GM18511 (cell line): ENCODE measurements around the gene NDEL1.

ENCODE experiments used
- ATAC-seq: cut with Tn5 transposase; IDR thresholded peaks from one replicate; pipeline ENCODE4 v1.9.1; 2021; ENCODE audit warnings: mild to moderate bottlenecking, moderate library complexity; ENCODE audit not compliant: unreplicated experiment

Gene NDEL1

DNA sequence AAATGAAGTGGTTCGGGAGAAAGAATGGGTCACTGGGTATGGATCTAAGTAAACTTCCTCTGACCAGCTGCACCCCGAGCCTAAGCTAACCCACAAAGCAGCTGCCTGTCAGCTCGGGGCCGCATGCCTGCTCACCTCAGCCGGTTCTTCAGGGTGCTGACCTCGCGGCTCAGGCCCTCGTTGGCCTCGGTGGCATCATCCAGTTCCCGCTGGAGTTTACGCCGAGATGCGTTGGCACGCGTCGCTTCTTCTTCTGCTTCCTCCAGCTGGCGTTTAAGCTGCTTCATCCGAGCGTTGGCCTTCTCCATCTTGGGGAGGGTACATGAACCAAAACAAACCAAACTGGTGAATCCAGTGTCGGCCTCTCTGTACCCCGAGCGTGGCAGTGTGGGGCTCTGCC, 41.1 kb downstream of the NDEL1 start:
- no peak for ATAC-seq

DNA sequence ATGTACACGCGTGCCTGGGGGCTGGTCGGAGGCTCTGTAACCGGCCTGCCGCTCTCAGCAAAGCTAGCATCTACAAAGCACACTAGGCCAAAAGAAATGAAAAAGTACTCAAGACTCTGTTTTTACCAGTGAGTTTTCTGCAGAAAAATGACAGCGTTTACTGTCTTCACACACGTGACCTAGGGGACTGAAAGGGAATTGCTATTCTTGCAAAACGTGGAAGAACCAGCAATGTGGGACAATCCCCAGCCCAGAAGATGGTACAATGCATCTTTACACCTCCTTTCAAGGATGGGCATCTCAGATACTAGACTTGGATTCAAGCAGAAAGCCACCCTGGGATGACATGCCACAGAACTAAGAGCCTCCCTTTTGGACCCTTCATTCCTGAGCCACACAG, 41.5 kb downstream of the NDEL1 start:
- ATAC-seq: no peak

- ATAC-seq: no peak
These were observed 42.2 kb downstream of the NDEL1 start for GRCh38 chr17:8477715-8478441.

DNA sequence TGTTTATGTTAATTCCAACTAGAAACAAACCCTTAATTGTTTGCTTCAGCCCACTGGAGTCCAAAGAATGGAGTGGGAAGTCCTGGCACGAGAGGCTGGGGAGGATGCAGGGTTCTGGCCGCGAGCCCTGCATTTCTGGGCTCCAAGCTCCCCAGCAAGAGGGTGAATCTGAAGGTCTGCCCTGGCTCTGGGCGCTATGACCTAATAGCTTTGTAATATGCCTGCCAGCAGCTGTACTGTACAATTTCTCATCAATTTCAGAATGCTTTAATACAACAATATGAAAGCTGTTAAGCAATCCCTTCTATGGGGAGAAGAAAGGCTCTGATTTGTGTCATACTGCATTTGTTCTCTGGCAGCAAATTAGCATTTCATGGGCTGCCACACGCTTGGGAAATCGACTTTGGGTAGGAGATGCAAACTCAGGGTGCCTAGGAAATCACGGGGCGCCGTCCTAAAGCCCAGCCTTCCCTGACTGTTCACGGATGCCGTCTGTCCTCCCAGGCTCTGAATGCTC, 43.8 kb downstream of the NDEL1 start:
- no peak for ATAC-seq

DNA sequence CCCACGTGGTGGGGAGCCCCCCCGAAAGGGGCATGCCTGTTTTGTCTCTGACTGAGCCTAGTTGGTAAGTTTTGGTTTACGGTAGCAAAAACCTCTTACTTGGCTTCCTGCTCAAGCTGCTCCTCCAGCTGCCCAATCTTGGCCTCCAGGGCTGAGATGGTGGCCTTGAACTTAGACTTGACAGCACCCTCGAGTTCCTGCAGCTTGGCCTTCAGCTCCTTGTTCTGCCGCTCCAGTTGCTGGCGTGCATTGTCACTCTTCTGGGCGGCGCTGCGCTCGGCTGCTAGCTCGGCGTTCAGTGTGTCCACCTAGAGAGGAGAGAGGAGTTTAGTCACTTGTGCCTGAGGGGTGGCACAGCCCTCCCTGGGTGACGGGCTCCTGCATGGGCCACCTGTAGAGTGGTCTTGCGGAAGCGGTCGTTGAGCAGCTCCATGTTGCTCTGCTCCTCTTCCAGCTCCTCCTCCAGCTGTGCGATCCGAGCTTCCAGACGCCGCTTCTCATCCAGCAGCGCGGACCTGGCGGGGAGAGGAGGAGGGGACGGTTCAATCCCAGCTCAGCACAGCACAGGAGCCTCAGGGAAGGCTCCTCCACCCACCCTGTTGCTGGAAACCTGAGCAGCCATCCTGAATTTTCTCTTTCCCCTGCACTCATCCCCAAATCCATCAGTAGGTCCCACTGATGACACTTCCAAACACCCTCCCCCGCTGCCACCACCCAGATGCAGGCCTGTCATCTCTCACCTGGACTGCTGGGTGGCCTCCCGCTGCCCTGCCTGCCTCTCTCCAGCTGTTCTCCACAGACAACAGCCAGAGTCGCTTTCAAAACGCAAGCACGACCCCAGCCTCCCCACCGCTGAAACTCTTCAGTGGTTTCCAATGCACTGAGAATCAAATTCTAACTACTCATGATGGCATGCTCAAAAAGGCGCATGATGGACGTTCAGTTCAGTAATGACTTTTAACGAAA, 44.6 kb downstream of the NDEL1 start:
- ATAC-seq: no peak

GRCh38 chr17:8481089-8481488, 45.4 kb downstream of the NDEL1 start:
- ATAC-seq: no peak

DNA sequence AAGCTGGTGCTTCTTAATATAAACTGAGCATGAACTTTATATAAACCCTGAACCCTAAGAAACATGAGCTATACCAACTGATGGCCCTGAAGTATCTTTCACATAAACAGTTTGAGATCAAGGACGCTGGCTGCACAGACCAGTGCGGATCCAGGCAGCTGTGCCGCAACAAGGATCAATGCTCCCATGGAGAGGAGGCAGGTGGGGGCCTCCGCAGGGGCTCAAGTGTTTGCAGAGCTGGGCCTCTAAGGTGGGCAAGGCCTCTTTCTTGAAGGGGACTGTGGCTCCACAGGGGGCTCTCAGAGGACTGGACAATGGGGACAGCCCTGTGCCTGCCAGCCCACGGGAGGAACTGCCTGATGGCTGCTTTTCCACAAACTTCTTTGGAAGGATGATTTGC, 46.0 kb downstream of the NDEL1 start:
- no peak for ATAC-seq

- no peak for ATAC-seq
These were observed 46.9 kb downstream of the NDEL1 start for GRCh38 chr17:8482546-8482945.

DNA sequence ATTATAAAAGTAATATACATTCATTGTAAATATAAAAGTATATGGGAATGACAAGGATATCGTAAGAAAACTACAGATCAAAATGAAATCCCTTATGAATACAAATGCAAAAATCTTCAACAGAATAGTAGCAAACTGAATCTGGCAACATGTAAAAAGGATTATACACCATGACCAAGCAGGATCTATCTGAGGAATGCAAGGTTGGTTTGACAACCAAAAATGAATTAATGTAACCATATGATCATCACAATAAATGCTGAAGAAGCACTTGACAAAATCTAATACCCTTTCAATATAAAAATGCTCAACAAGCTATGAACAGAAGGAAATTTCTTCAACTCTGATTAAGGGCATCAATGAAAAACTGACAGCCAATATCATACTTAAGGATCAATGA, 48.8 kb downstream of the NDEL1 start:
- no peak for ATAC-seq

DNA sequence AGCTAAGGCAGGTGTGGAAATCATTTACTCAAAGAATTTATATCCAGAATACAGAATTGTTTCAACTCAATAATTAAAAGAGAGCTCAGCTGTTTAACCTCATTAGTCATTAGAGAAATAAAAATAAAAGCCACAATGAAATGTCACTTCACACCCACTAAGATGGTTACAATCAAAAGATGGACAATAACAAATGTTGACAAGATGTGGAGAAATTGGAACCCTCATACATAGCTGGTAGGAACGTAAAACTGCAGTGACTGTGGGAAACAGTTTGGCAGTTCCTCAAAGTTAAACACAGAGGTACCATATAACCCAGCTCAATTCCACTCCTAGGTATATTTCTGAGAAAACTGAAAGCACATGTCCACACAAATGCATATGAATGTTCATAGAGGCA, 49.8 kb downstream of the NDEL1 start:
- no peak for ATAC-seq

DNA sequence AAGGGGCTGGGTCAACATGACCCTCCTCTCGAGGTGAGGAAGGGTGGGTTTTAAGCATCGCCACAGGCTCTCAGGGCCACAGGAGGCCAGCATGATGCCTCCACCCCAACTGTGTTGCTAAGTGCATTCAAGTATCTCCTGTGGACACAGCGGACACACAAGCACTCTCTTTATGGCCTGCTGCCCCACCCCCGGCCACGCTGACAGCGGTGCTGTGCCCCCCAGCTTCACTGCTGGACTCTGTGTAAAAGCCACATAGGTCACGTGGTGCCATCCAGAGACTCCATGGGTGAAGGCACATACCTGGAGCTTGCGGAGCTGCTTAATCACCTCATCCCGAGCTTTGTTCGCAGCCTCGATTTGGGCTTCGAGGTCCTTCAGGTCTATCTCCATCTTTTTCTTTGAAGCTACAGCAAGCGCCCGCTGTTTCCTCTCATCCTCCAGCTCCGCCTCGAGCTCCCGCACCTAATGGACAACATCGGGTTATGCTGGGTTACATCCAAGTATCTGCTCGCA, 51.5 kb downstream of the NDEL1 start:
- ATAC-seq: no peak

- no peak for ATAC-seq
These were observed 52.1 kb downstream of the NDEL1 start for GRCh38 chr17:8487743-8488142.

GRCh38 chr17:8488491-8488890, 52.8 kb downstream of the NDEL1 start:
- no peak for ATAC-seq

DNA sequence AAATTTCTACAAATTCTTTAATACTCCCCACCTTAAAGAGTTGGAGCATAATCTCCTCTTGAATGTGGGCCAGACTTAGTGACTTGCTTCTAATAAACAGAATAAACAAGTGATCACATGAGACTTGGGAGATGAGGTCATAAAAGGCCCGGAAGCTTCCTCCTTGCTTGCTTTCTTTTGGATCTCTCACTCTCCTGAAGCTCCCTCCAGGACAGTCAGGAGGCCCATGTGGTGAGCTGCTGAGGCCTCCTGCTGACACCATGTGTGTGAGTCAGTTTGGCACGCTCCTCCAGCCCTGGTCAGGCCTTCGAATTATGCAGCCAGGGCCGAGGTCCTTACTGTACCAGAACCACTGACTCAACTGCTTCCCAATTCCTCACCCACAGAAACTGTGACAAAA, 53.2 kb downstream of the NDEL1 start:
- no peak for ATAC-seq

DNA sequence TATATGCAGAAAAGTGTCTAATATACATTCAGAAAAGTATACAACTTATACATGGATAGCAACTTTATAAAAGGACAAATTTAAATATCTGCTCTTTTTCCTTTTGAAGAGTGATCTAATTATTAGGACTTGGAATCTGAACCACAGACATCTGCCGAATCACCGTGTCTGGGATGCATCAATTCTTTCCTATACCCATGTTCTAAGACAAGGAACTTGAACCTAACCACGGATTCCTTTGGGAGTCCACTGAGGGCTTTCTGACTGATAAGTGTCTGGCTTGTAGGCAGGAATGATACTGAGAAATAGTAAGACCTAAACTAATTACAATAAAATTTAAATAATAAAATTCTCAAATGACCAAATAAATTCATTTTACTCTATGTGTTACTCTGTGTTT, 54.2 kb downstream of the NDEL1 start:
- ATAC-seq: no peak

- no peak for ATAC-seq
These were observed 54.8 kb downstream of the NDEL1 start for GRCh38 chr17:8490256-8491023.

DNA sequence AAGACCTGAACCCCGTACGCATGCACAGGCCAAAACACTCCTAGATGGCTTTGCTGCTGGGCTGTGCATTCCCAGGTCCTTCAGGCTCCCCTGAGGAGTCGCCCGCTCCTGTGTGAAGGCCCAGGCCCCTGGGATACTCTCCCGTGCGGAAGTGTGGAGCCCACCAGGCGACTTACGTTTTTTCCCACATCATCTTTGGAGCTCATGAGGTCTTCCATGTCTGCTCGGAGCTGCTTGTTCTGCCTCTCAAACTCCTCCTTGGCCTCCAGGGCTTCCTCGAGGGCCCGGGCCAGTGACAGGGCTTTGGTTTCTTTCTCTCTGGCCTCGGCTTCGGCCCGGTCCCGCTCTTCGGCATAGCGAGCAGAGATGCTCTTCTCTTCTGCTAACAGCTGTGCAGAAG, 56.4 kb downstream of the NDEL1 start:
- ATAC-seq: no peak

GRCh38 chr17:8494021-8494420, 58.3 kb downstream of the NDEL1 start:
- no peak for ATAC-seq

- ATAC-seq: no peak
These were observed 58.9 kb downstream of the NDEL1 start for GRCh38 chr17:8494506-8495111.

DNA sequence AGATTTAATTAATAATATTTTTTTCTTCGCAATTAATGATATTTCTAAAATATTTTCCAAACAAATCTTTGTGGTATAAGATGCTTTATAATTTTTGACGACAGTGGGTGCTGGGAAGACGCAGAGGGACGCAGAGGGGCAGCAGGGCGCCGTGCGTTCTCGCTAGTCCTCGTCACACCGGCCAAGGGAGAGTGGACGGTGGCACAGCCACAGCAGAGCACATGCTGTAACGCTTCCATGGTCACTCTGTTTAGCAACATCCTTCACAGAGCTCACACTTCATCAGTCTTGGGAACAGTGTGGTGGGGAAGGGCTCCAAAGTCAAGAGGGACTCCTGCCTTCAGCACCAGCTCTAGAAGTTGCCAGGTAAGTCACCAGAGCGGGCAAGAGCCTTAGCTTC, 60.4 kb downstream of the NDEL1 start:
- no peak for ATAC-seq

- no peak for ATAC-seq
These were observed 63.5 kb downstream of the NDEL1 start for GRCh38 chr17:8499171-8499570.
